Frontal cortex (tissue), 4 donors: ENCODE data around the gene UBE2G2. TPM values are rescaled to one million over a fixed set of nuclear protein-coding genes. Genes with fewer than 3 reads are reported as not detected.
A peak's percentile ranks its signal among the peaks of the same experiment; 100 is the strongest.

Experiments
- DNase-seq, 2 donors: peaks; one replicate each; pipeline ENCODE4 v3.0.0; 2012; ENCODE audit warnings: low spot score in 2 of 2
- FAIRE-seq: peaks from 2 replicates; lab custom pipeline; 2012; peaks lifted over from hg19 to GRCh38; lab: Jason Lieb, UNC
- total RNA-seq: library from RNA; depleted of rRNA; stranded (reverse); fragments of >200 nt; gene quantifications from one replicate; pipeline ENCODE4 v1.2.3, GENCODE V29; 2014
- donor health status: control.
- donor health status: control.
- donor health status: control.

Gene UBE2G2
- total RNA-seq, 1 donor from 2014 or later, result 39.9 TPM

DNA sequence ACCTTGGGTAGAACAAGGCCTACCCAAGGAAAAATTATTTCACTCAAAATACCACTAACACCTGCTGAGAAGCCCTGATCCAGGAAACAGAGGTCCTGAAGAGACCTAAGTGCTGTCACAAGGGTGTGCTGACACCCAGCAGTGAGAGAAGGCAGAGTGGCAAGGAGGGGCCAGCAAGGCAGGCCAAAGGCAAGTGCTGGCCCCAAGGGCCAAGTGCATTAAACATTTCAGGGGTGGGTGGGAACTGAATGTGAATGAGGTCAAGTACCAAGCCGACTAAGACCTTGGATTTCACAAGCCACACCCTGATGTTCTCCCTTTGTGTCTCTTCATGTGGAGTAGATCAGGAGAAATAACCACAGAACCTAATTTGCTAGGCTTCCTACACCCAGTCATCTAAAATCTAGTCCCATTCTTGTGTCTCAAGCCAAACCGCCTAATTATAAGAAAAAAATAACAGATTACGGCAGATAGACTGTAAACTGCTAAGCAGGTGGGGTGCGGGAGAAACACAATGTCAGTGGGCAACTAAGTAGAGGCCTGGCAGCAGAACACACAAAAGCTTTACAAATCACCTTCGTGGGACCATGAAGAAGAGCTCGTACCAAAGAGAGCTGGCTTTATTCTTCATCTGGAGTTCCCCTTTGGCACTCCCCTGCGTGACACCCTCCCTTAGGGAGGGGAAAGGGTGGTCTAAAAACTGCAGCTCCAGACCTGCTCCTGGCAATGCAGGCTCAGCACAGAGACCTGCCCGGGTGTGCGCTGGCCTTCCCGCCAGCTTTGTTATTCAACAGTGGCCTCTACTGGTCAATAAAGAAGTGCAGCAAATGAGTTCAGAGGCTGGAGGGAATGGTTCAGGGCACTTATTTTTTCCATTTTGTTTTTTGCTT lies 8.7 kb downstream of the UBE2G2 start:
- no peak for FAIRE-seq
- DNase-seq, result peak; percentile 60 to 74

DNA sequence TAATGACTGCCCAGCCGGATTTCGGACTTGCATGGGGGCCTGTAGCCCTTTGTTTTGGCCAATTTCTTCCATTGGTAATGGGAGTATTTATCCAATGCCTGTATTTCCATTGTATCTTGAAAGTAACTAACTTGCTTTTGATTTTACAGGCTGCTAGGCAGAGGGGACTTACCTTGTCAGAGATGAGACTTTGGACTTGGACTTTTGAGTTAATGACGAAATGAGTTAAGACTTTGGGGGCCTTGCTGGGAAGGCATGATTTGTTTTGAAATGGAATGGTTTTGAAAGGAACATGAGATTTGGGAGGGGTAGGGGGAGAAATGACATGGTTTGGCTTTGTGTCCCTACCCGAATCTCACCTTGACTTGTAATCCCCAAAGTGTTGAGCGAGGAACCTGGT lies 9.6 kb downstream of the UBE2G2 start:
- FAIRE-seq (no peak), DNase-seq (no peak)

DNA sequence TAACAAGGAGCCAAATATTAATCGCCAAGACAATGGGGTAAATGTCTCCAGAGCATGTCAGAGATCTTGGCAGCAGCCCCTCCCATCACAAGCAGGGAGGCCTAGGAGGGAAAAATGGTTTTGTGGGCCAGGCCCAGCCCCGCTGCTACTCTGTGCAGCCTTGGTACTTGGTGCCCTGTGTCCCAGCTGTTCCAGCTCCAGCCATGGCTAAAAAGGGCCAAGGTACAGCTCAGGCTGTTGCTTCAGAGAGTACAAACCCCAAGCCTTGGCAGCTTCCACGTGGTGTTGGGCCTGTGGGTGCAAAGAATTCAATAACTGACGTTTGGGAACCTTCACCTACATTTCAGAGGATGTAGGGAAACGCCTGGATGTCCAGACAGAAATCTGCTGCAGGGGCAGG lies 10.4 kb downstream of the UBE2G2 start:
- DNase-seq, result no peak
- no peak for FAIRE-seq

DNA sequence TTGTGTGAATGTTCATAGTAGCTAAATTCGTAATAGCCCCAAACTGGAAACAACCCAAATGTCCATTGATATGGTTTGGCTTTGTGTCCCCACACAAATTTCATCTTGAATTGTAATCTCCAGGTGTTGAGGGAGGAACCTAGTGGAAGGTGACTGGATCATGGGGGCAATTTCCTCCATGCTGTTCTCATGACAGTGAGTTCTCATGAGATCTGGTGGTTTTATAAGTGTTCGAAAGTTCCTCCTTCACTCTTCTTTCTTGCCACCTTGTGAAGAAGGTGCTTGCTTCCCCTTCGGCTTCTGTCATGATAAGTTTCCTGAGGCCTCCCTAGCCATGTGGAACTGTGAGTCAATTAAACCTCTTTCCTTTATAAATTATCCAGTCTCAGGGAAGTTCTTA lies 11.3 kb downstream of the UBE2G2 start:
- DNase-seq (no peak), FAIRE-seq (no peak)

DNA sequence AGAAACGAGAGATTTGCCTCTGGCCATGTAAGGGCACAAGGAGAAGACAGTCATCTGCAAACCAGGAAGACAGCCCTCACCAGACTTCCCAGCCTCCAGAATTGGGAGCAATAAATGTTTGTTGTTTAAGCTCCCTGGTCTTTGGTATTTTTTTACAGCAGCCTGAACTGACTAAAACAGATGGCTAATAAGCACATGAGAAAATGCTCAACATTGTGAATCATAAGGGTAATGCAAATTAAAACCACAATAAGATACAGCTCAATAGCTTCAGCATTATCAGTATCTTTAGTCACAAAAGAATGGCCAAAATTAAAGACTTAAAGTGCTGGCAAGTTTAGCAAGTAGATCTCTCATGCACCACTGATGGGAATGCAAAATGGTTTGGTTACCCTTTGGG lies 11.7 kb downstream of the UBE2G2 start:
- DNase-seq, result no peak
- no peak for FAIRE-seq

DNA sequence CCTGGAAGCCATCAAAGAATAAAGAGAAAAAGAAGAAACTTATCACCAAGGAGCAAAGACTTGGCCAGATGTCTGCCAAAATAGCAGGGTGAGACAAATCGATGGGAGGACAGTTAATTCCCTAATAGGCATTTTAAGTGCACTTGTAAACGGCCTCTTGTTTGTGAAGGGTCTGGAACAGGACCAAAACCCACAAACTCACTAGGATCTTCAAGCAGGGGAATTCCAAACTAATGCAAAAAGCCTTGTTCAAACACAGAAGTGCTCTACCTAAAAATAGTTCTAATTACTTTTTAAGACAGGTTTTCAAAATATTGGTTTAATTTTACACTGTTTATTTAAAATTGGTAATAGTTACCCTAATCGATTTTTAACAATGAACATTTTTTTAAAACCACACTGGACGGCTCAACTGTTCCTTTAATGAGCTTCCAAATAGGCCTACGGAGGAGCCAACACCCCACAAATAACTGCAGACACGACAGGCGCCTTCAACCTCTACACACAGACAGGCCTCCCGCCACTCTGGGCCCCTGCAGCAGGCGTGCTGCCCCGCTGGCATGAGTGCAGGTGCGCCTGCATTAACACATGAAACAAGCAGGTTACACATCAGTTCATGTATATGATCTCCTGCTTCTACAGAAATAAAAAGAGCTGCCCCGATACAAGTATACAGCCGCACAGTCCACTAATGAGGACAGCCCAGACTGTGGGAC lies 15.8 kb downstream of the UBE2G2 start:
- FAIRE-seq, result no peak
- DNase-seq, result no peak

DNA sequence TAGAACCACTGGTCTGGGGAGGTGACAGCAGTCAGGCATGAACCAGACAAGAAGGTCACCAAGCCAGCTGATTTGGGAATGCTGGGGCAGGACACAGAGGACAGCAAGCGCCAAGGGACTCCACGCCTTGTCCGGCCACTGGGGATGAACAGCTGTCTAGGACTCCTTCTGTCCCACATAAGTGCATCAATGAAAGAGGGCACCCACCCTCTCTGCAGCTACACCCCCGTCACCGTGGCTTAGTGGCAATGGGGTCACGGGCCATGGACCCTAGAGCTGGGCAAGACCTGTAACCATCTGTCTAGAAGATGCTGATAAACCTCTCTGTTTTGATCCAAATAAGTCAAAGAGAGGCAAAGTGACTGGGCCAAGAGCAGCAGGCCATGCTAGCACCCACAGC lies 16.8 kb downstream of the UBE2G2 start:
- no peak for DNase-seq
- FAIRE-seq, result no peak

DNA sequence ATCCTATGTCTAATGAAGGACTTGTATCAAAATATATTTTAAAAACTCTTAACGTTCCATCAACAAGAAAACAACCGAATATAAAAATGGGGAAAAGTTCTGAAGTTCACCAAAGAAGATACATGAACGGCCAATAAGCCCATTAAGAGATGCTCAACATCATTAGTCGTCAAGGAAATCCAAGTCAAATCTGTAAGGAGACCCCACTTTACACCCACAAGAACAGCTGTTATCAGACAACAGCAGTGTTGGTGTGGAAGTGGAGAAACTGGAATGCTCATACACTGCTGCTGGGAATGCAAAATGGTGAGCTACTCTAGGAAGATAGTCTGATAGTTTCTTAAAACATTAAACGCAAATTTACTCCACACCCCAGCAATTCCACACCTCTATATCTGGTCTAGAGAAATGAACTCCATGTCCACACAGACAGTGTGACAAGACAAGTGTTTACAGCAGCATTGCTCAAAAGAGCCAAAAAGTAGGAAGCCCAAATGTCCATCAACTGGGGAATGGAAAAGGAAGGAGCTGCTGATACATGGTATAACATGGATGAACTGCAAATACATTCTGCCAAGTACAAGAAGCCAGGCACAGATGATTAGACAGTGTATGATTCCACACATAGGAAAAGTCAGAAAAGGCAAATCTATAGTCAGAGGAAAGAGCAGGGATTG lies 18.5 kb downstream of the UBE2G2 start:
- FAIRE-seq, result no peak

DNA sequence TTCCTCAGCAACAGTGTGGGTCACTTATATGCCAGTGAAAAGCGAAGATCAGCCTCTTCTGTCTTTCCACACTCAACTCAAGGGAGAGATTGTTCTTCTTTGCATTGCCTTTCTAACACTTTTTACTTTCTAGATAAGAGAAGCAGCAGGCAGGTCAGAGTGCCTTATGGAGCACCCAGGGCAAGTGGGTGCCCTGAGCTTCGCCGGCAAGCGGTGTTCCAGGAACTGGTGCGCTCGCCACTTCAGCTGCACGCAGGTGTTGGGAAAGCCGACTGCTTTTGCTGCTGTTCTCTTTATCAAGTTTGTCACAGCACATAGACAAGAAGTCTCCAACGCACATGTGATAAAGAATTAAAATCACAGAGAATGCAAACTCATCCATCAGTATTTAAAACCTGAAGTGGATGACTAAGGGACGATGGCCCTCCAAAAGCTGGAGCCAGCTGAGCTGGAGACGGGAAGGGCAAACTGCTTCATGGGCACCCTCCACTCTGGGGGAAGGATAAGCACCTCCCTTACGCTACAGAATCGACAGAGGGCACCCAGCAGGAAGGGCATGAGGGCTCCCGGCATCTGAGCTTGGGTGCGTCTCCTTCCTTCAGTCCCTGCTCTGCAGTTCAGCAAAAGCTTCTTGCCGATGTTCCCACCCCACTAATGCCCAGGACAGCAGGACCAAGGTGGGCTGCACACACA lies 20.7 kb downstream of the UBE2G2 start:
- no peak for FAIRE-seq
- no peak for DNase-seq

More for the DNA sequence above, 18.5 kb downstream of the UBE2G2 start:
- no peak for DNase-seq

DNA sequence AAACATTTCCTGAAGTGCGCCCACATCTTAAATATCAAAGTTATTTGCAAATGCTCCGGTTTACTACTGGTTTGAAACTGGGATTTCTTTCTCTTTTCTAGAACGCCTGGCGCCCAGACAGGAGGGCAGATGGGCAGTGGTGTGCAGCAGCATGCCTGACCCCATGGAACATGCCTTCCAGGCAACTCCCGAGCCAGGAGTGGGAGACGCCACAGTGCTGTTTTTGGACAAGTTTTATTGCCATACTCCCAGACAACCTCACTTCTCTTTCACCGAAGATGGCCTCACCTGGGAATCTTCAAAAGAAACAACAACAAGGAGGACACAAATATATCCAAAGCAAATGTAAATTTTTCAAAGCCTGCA lies 21.5 kb downstream of the UBE2G2 start:
- FAIRE-seq (no peak), DNase-seq (no peak)

DNA sequence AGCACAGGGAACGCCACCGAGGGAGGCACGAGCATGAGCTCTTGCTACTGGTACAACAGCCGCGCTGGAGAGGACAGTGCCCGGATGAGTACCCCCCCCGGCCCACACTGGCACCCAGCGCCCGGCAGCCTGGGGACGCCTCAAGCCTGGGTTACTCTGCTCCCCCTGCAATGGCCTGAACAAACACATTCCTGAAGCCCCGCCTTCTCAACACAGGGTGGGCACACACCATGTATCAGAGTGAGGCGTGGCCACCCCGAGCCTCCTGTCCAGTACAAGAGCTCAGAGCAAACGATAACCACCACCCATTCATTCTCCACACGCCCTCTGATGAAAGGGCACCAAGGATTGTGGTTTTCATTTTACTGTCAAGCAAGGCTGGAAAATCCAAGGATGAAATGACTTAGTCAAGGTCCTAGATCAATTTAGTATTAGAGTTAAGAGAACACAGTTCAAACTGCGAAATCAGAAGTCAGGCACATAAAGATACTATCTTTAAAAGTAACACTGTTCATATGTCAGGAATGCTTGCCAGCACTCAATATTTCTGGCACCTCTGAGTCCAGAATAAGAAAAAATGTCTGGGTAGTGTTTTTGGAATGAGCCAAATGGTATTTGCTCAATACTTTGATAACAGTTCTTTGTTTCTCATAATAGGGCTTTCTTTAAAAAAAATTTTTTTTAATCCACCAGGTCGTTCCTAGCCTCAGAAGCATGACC lies 22.0 kb downstream of the UBE2G2 start:
- no peak for FAIRE-seq
- no peak for DNase-seq

DNA sequence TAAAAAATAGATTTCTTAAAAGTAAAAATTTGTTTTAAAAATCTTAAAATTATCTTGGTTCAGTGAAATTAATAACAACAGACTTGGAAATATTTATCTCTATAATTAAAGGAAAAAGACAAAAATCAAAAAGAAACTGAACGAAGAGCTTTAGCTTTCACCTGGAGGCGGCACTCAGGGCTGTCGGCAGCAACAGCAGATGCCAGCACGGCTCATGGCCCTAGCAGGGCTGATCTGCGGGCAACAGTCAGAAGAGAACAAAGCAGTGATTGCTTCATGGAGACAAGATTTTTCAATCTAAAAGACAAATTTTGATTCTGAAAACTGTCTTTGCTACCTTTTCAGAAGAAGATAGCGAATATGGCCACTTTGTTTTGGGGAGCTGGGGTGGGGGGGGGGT lies 22.6 kb downstream of the UBE2G2 start:
- FAIRE-seq, result peak; percentile 55

DNA sequence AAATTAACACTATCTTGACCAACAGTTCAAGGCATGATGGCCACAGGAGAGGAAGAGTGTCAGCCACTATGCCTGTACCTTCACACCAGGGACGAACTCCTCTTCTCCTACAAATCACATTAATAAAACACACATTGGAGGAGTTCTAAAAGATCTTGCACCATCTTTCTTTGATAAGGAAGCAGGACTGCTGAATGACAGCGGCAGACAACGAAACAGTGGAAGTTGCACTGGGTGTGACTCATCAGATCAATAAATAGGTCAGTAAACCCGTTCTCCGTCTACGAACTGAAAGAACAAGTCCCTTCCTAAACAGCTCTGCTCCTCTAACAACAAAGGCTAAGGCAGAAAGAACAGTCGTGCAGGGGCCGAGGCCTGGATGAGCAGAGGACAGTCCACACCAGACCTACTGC lies 23.1 kb downstream of the UBE2G2 start:
- DNase-seq (no peak), FAIRE-seq (no peak)

More for the DNA sequence above, 22.6 kb downstream of the UBE2G2 start:
- DNase-seq, result no peak

DNA sequence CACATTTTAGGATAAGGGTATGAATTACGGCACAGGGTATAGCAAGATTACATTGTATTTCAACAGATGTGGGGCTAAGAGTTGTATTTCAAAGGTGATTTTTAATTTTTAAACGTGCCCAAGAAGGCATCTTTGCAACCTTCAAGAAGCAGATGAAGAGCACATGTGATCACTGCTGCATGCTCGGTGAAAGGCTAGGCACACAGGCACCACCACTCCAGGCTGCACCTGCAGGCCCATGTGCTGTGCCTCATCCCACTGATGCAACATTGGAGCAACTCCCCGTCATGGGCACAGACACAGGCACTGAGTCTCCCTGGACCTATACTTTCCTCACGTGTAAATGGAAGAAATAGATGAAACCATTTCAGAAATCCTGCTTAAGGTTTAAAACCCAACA lies 23.5 kb downstream of the UBE2G2 start:
- DNase-seq, result no peak
- no peak for FAIRE-seq

DNA sequence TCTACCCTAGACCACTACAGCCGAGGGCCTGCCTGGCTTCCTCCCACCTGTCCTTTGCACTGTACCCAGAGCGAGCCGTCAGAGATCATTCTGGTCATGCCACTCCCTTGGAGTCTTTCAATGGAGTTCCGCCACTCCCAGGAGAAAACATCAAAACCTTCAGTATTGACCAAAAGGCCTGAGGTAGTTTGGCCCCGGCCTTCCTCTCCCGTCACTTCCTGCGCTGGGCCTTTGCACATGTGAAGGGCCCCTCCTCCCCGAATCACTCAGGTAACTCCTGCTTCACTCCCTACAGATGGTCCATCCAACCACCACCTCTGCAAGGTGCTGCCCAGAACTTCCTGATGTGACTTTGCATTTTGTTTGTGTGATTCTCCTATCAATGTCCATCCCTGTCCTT lies 26.6 kb downstream of the UBE2G2 start:
- FAIRE-seq, result no peak

DNA sequence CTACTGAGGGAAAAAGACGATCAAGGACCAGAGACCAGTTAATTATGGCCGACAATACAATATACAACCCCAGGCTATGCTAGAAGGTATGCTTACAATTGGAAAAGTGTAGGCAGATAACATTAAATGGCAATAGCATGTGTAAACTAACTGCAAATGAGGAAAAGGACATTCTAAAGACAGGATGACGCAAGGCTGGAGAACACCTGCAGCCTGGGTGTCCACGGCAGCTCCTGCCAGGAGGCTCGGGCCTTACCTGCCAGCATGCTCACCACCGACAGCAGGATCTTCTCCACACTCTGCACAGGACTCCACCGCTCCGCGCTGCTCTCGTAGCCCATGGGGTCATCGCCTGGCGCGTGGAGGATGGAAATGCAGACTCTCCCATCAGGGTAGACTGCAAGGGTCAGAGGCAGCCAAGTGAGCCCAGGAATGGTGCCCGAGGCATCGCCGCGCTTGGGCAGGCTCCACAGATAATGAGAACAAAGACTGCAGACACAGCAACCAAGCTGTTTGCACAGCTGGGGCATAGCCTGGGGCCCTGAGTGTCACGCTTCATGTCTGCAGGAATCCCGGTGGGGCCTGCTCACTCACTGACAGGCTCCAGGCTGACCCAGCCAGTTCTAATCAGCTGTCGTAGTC lies 28.2 kb downstream of the UBE2G2 start:
- no peak for DNase-seq
- no peak for FAIRE-seq

More for the DNA sequence above, 26.6 kb downstream of the UBE2G2 start:
- DNase-seq, result no peak

DNA sequence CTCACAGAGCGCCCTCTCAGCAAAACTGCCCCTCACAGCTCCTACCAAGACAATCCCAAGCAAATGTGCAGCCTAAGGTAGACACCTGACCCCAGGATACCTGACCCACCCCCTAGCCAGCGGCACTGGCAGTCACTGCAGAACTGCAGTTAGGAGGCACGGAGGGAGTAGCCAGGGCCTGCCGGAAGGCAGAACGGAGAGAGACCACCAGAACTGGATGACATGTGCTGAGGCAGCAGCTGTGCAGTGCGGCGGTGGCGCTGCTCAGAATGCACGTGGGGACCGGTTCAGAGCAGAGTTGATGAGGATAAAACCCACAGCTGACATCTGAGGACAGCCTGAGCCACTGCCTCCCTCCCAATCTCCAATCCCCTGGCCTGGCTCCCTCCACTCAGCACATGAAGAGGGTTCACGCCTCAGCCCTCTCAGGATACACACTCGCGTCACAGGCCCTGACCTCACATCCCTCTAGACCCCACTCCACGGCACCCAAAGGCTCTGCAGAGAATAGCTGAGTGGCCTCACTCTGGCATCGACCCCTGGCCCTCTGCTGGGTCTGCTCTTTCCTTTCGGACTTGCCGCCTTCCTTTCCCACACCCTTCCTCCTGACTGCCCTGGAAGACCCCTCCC lies 29.6 kb downstream of the UBE2G2 start:
- DNase-seq (no peak), FAIRE-seq (no peak)
